Embryonic facial prominence (tissue), 1 donor: ENCODE measurements around the gene DNAJC21.
"Not testable (repeated sequence)": the region's sequence is repeated elsewhere in the genome, so short reads cannot be mapped to it uniquely, and the experiment has no call there.

Experiments
- DNase-seq: peaks from one replicate; pipeline ENCODE4 v3.0.0-alpha.2; 2016; ENCODE audit errors: extremely low spot score

The DNAJC21 gene

GRCh38 chr5:34923256-34923655 is 6.1 kb upstream of the DNAJC21 start:
- DNase-seq, result not testable (repeated sequence)

DNA sequence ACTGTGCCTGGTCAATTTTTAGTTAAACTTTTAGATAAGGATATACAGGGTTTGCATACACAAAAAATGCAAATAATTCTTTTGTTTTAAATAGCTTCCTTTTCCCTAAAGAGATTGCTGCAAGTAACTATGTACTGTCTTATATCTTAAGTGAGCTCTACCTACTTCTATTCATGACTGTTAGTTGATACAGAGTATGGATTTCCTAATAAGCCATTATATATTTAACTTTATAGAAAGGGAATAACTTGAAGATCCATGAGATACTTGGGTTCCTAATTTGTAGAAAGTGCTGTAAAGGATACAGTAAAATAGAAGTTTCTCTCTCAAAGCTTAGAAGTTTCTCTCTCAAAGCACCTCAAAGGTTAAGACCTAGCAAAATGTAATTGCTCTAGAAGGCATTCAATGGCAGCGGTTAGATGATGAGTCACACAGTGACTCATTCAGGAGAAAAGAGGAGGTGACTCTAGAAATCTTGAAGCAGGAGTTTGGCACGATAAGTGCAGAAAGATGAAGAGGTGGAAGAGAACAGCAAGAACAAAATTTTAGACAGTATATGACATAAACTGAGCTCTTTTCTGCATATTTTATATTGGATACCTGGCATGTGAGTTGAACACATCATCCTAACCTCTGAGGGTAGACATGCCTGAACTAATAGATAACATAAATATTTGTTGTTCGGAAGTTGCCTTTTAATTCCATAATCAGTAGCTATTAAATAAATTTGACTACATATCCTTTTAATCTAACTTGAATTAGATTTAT is 5.5 kb upstream of the DNAJC21 start:
- DNase-seq, result no peak

- no peak for DNase-seq
Measured at GRCh38 chr5:34924462-34924765, 4.9 kb upstream of the DNAJC21 start.

DNA sequence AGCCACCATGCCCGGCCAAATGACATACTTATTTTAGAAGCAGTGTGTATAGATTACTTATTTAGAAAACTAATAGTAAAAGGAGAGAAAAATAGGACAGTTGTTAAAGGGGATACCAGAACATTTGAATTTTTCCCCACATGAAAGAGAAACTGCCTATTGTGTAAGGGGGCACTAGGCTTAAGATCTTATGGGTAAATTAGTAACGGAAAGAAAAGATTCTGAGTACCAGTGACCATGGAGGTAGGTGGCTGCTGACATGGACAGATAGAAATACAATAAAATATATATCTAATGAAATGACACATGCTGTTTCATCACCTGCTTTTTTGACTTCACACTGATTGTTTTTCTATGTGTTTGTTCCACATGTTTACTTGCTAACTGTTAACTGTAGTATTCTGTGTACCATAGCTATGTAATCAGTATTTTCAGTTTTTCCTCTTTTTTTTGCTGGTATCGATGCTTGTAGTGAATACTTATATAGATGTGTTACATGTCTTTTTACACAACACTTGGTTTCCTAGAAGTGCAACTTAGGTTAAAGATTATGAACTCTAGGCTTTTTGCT is 3.0 kb upstream of the DNAJC21 start:
- no peak for DNase-seq

DNA sequence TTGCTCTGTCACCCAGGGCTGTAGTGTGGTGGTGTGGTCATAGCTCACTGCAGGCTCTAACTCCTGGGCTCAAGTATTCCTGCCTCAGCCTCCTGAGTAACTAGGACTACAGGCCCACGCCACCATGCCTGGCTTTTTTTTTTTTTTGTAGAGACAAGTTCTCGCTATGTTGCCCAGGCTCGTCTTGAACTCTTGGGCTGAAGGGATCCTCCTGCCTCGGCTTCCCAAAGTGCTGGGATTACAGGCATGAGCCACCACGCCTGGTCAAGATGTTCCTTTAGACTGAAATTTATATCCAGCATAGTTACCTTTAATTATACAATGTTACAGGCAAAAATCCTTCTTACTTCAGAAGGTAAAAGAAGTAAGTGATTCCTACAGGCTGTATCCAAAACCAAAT is 1.6 kb upstream of the DNAJC21 start:
- no peak for DNase-seq

GRCh38 chr5:34928267-34928666 is 1.1 kb upstream of the DNAJC21 start:
- no peak for DNase-seq

DNA sequence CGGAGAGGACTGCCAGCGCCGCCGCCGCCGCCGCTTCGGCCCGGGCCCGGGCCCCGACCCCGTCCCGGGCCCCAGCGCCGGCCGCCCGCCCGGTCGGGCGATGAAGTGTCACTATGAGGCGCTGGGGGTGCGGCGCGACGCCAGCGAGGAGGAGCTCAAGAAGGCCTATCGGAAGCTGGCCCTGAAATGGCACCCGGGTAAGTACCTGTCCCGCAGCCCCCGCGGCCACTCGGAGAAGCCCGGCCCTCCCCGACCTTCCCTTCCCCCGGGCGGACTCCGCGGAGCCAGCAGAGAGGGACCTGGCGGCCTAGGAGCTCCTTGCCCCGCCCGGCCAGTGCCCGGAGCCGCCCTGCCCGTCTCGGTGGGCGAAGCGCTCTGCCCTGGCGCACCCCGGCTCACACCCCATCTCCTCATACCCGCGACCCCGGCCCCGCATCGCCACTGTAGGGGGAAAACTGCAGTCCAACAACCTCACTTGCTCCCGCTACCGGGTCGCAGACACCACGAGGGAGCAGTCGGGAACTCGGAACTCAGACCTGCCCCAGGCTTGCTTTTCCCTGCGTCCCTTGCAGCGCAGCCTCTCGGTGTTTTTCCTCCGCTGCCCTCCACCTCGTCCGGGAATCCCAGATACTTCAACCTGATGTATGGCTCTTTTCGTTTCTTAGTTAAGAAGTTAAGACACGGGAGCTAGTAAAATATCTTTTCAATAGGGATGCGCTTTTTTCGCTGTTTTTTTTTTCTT is 532 bp downstream of the DNAJC21 start:
- DNase-seq, result peak; percentile 27

DNA sequence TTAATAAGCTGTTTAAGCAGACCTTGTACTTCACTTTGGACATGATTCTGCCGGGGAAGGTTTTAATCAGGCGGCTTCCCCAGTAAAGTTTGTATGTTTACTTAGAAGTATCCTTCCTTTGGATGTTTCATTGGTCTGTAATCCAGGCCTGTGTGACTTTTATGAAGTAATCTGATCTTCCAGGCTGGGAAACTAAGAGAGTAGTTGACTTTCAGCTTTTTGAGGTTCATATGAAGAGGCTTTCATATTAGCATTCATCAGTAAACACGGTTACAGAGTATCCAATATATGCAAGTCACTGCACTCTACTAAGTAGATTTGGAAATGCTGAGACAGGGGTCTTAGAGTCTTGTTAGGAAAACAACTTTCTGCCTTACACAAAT is 1.1 kb downstream of the DNAJC21 start:
- peak; percentile 26 for DNase-seq

DNA sequence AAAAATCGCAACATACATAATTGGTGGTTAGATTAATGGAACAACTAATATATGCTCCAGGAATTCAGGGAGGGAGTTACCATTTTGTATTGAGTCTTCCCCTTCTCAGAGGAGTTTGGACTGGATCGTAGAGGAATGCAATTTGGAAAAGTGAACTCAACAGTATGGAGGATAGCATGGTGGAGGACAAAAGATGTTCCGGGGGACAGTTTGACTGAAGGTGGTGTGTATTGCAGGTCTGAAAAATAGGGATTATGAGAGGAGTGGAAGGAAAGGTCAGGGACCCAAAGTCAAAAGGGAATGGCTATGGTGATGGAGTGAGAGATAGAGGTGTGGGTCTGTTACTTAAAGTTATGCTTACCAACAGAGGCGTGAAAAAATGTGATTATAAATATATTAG is 1.5 kb downstream of the DNAJC21 start:
- DNase-seq, result no peak

- DNase-seq, result no peak
Measured at GRCh38 chr5:34932947-34933346, 3.6 kb downstream of the DNAJC21 start.

GRCh38 chr5:34941936-34942335 is 12.6 kb downstream of the DNAJC21 start:
- DNase-seq, result no peak

GRCh38 chr5:34944044-34944443 is 14.7 kb downstream of the DNAJC21 start:
- DNase-seq, result no peak

DNA sequence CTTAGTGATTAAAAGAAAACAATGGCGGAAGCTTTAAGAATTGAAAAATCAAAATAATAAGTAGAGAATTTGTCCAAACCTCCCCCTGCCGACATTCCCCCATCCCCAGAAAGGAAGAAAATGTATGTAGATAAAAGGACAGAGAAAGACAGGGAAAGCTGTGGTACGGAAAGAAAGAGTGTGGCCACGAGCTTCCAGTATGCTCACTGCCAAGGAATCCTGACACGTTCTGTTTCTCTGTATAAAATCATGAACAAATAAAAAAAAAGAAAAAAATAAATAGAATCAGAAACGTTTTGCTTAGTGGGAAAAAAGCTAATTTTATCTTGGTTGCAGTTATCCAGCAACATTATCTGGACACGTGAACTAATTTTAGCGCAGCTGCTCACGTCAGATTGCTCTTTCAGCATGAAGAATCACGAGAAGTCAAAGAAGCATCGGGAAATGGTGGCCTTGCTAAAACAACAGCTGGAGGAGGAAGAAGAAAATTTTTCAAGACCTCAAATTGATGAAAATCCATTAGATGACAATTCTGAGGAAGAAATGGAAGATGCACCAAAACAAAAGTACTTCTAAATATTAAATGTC is 15.2 kb downstream of the DNAJC21 start:
- DNase-seq, result no peak

GRCh38 chr5:34957321-34957720 is 28.0 kb downstream of the DNAJC21 start:
- no peak for DNase-seq

DNA sequence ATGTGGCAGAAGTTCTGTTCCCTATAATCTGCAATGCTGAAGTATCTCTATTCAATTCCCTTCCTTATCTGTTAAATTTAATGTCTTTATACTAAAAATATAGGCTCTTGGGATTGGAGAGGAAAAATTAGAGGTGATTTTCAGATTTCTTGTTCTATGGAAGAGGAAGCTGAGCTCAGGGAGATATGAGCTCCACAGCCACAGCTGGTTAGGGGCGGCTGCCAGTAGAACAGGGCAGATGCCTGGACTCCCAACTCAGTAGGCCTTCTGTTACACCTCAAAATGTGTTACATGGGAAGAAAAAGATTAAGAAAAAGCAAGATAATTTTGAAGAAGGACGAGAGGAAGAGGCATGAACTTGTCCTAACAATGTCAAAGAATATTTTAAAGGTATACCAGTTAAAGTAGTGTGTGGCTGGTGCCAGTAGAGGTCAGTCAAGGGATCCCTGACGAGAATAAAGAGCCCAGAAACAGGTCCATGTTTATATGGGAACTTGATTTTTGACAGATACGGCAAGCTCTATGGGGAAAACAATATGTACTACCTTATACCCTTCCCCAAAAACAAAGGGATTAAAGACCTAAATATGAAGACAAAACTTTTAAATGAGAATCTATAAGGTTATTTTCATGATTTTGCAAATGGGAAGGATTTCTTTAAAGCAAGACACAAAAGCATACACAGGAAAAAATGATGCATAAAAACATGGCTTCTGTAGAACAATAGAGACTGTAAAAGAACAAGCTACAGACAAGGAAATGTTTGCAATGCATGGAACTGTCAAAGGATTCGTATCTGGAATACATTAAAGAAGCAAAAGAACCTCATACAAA is 28.7 kb downstream of the DNAJC21 start:
- peak; percentile 8 for DNase-seq

DNA sequence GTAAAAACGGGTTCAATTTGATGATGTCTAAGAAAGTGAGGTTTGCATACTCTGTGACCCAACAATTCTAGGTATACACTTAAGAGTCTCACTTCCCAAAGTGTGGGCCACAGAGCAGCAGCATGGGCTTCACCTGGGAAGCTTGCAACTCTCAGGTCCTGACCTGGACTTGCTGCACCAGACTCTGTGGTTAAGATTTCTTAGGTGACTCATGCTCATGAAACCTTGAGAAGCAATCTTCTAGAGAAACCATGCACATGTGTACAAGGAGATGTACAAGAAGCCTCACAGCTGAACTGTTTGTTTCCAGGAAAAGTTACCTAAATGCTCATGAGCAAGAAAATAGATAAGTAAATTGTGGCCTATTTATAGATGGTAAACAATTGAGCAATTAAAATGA is 30.0 kb downstream of the DNAJC21 start:
- no peak for DNase-seq

DNA sequence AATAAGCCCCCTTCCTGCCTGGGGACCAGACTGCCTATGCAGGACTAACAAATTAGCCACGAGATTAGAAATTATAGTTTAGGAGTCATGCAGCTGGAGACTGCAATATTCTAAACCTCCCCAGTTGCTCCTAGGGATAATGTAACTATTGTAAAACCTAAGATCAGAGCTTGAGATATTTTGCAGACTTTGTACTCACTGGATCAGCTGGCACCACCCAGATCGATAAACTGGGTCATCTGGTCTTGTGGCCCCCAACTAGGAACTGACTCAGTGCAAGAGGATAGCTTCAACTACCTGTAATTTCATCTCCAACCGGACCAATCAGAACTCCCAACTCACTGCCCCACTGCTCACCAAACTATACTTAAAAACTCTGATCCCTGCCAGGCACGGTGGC is 38.2 kb downstream of the DNAJC21 start:
- no peak for DNase-seq

DNA sequence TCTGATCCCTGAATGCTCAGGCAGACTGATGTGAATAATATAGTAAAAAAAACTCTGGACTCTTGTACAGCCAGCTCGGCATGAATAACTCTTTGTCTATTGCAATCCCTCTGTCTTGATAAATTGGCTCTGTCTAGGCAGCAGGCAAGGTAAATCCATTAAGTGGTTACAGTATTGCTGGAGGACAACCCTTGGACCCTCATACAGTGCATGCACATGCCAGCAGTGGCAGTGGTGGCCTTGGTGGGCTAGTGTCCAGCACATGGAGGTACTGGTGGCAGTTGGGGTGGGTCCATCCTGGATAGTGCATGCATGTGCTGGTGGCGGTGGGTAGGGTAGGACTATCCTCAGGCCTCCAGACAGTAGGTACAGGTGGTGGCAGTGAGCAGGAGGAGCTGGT is 38.9 kb downstream of the DNAJC21 start:
- DNase-seq, result no peak

- DNase-seq, result no peak
Measured at GRCh38 chr5:34970552-34970951, 41.2 kb downstream of the DNAJC21 start.

- not testable (repeated sequence) for DNase-seq
Measured at GRCh38 chr5:34971655-34972054, 42.3 kb downstream of the DNAJC21 start.

- no peak for DNase-seq
Measured at GRCh38 chr5:34976347-34976746, 47.0 kb downstream of the DNAJC21 start.
